ENCODE measurements around the gene PALLD.

GRCh38 chr4:168880811-168881595 is 384.2 kb downstream of the PALLD start:
- TF ChIP-seq EZH2 (IDR thresholded peaks at IDR 0.05) = no peak
- no peak for TF ChIP-seq POLR2AphosphoS5 (IDR thresholded peaks at IDR 0.05; ENCODE audit: borderline replicate concordance, low read depth, low read length)

All from SK-N-MC (cell line).